Upper lobe of left lung (tissue), 6 donors: ENCODE data around the gene NAV1. TPM values are rescaled to one million over a fixed set of nuclear protein-coding genes. Genes with fewer than 3 reads are reported as not detected.

Experiments
- ATAC-seq, 2 donors: fragments of 200-7000 bp; cut with Tn5 transposase; one replicate each; pipeline ENCODE4 v1.9.1; 2022; ENCODE audit warnings: mild to moderate bottlenecking in 2 of 2, moderate library complexity in 2 of 2; ENCODE audit not compliant: low FRiP score in 2 of 2
- DNase-seq, 2 donors: peaks; one replicate each; pipeline ENCODE4 v3.0.0-alpha.2; 2019 to 2020
- H3K27ac ChIP-seq, 4 donors: fragments of 200-600 bp; sonication (generic); one replicate each; pipeline ENCODE4 v1.5.1; 2016 to 2019
- H3K27me3 ChIP-seq, 4 donors: fragments of 200-600 bp; sonication (generic); one replicate each; pipeline ENCODE4 v1.5.1; 2017 to 2019
- H3K36me3 ChIP-seq, 4 donors: fragments of 200-600 bp; sonication (generic); one replicate each; pipeline ENCODE4 v1.5.1; 2016 to 2019
- H3K4me1 ChIP-seq, 4 donors: fragments of 200-600 bp; sonication (generic); one replicate each; pipeline ENCODE4 v1.5.1; 2018 to 2019
- H3K4me3 ChIP-seq, 4 donors: fragments of 200-600 bp; sonication (generic); one replicate each; pipeline ENCODE4 v1.5.1; 2017 to 2019; ENCODE audit warnings: mild to moderate bottlenecking in 2 of 4, moderate library complexity in 1 of 4
- H3K9me3 ChIP-seq, 4 donors: fragments of 200-600 bp; sonication (generic); one replicate each; pipeline ENCODE4 v1.5.1; 2018 to 2019
- CTCF ChIP-seq, 6 experiments: fragments of 450-650 bp in 4 of 6; fragments of 200-600 bp in 2 of 6; sonication (generic) in 2 of 6; IDR thresholded peaks; one replicate each; pipeline ENCODE4 v1.5.1; 2016 to 2019; ENCODE audit warnings: antibody characterized with exemption in 6 of 6
- EP300 ChIP-seq, 4 donors: sonication (generic); formaldehyde crosslinking; IDR thresholded peaks; one replicate each; pipeline ENCODE4 v1.5.1; 2017; ENCODE audit warnings: antibody characterized with exemption in 4 of 4, control low read depth in 2 of 4
- POLR2A ChIP-seq, 4 donors: fragments of 450-650 bp; IDR thresholded peaks; one replicate each; pipeline ENCODE4 v1.5.1; 2016 to 2017; ENCODE audit warnings: antibody characterized with exemption in 4 of 4, mild to moderate bottlenecking in 2 of 4
- POLR2AphosphoS5 ChIP-seq, 2 donors: sonication (generic); formaldehyde crosslinking; IDR thresholded peaks; one replicate each; pipeline ENCODE4 v1.5.1; 2017; ENCODE audit warnings: antibody characterized with exemption in 2 of 2
- WGBS, 2 donors: methylation state at CpG; one replicate each; pipeline ENCODE4 v1.1.5; 2017 to 2018; 5-methylcytosine and 5-hydroxymethylcytosine counted together
- total RNA-seq, 6 donors: library from RNA; depleted of rRNA in 4 of 6; stranded (reverse); fragments of >200 nt in 4 of 6; gene quantifications; one replicate each; pipeline versions ENCODE4 v1.1.0 to v1.2.1, GENCODE V29; 2016 to 2021
- donor health status: DM: no; HTN: no; CAD: no; lungs with moderate emphysema.
- donor health status: DM: no; HTN: yes; CAD: no; lungs with severe emphysema.

The NAV1 gene
- total RNA-seq, 6 donors from 2014 or later: 15.2 to 41.0 (median 24.1) TPM

GRCh38 chr1:201536558-201536957 lies 2.4 kb upstream of the NAV1 start:
- H3K4me3 ChIP-seq: no peak overlapping the region
- peaks cover 0 to 12% (median 0%) of the 10 kb centered on the region in 4 donors for H3K27me3 ChIP-seq
- ATAC-seq (peak in 1 of 2 donors; percentile 75), DNase-seq (peak in 1 of 2 donors; percentile 33)
- H3K27ac ChIP-seq: peak overlapping the region in 3 of 4 donors; percentile 16 to 90 (median 74)
- WGBS, 2 donors: 58 to 66% methylated on average over 4 of the region's 4 CpGs
- peaks cover 25 to 69% (median 56%) of the 10 kb centered on the region in 4 donors for H3K4me1 ChIP-seq
- no peaks in the 10 kb centered on the region for H3K36me3 ChIP-seq
- no peaks in the 10 kb centered on the region for H3K9me3 ChIP-seq
- TF ChIP-seq POLR2AphosphoS5 (IDR thresholded peaks at IDR 0.05): peak in 1 of 2 donors; percentile 20
- TF ChIP-seq POLR2A (IDR thresholded peaks at IDR 0.05): no peak
- TF ChIP-seq EP300 (IDR thresholded peaks at IDR 0.05): no peak
- TF ChIP-seq CTCF (IDR thresholded peaks at IDR 0.05): no peak

- ATAC-seq (no peak), DNase-seq (no peak)
- Histone ChIP-seq H3K9me3 (no peaks in the 10 kb centered on the region), H3K4me1 (peaks cover 30 to 73% (median 61%) of the 10 kb centered on the region in 4 donors), H3K27ac (peak overlapping the region in 2 of 4 donors; percentile 16 to 90), H3K36me3 (no peaks in the 10 kb centered on the region), H3K4me3 (no peak overlapping the region), H3K27me3 (peaks cover 0 to 12% (median 0%) of the 10 kb centered on the region in 4 donors)
- 91 to 93% methylated on average over 2 of the region's 2 CpGs for WGBS, 2 donors
- no peak for TF ChIP-seq POLR2AphosphoS5 (IDR thresholded peaks at IDR 0.05)
- TF ChIP-seq EP300 (IDR thresholded peaks at IDR 0.05): no peak
- TF ChIP-seq CTCF (IDR thresholded peaks at IDR 0.05): no peak
- no peak for TF ChIP-seq POLR2A (IDR thresholded peaks at IDR 0.05)
Measured at GRCh38 chr1:201537028-201537427, 1.9 kb upstream of the NAV1 start.

- TF ChIP-seq CTCF (IDR thresholded peaks at IDR 0.05): no peak
- TF ChIP-seq POLR2A (IDR thresholded peaks at IDR 0.05): no peak
- no peak for TF ChIP-seq EP300 (IDR thresholded peaks at IDR 0.05)
- no peak for TF ChIP-seq POLR2AphosphoS5 (IDR thresholded peaks at IDR 0.05)
- WGBS, 2 donors: 97 to 100% methylated on average over 4 of the region's 4 CpGs
- Histone ChIP-seq H3K27ac (peak overlapping the region in 2 of 4 donors; percentile 88 to 90), H3K9me3 (no peaks in the 10 kb centered on the region), H3K27me3 (peaks cover 0 to 12% (median 0%) of the 10 kb centered on the region in 4 donors), H3K4me3 (no peak overlapping the region), H3K36me3 (no peaks in the 10 kb centered on the region), H3K4me1 (peaks cover 34 to 77% (median 63%) of the 10 kb centered on the region in 4 donors)
- ATAC-seq (no peak), DNase-seq (no peak)
Measured at GRCh38 chr1:201537467-201537866, 1.5 kb upstream of the NAV1 start.

GRCh38 chr1:201537891-201538611 lies 876 bp upstream of the NAV1 start:
- H3K4me1 ChIP-seq: peaks cover 40 to 79% (median 69%) of the 10 kb centered on the region in 4 donors
- no peak for DNase-seq

More at GRCh38 chr1:201537891-201538611, 876 bp upstream of the NAV1 start:
- H3K4me3 ChIP-seq: peak overlapping the region in 3 of 4 donors; percentile 51 to 72 (median 71)
- no peak for TF ChIP-seq POLR2A (IDR thresholded peaks at IDR 0.05)
- no peak for TF ChIP-seq EP300 (IDR thresholded peaks at IDR 0.05)
- no peak for TF ChIP-seq CTCF (IDR thresholded peaks at IDR 0.05)
- no peak for TF ChIP-seq POLR2AphosphoS5 (IDR thresholded peaks at IDR 0.05)
- no peaks in the 10 kb centered on the region for H3K9me3 ChIP-seq
- peaks cover 0 to 12% (median 0%) of the 10 kb centered on the region in 4 donors for H3K27me3 ChIP-seq
- H3K36me3 ChIP-seq: no peaks in the 10 kb centered on the region
- no peak for ATAC-seq
- H3K27ac ChIP-seq: peak overlapping the region; percentile 88 to 90 (median 88)
- 11 to 21% methylated on average over 6 of the region's 6 CpGs for WGBS, 2 donors
